Measurements from ENCODE around the gene MAGOHB. TPM values are rescaled to one million over a fixed set of nuclear protein-coding genes. Genes with fewer than 3 reads are reported as not detected.

The MAGOHB gene
- polyA plus RNA-seq, 1 of the 3 experiments (the other 2 are of a cell fraction), result 15.7 TPM

- TF ChIP-seq REST (IDR thresholded peaks at IDR 0.05; ENCODE audit: low read depth, low read length) (no peak), GATA2 (CRISPR knock-in tag; IDR thresholded peaks at IDR 0.05) (no peak), TAF1 (IDR thresholded peaks at IDR 0.05; ENCODE audit: borderline replicate concordance, low read depth, low read length) (no peak)
- no peaks in the 10 kb centered on the region for H3F3A ChIP-seq (replicated peaks; ENCODE audit: insufficient read depth)
- H3K36me3 ChIP-seq (replicated peaks in 1 of 2; ENCODE audit: control insufficient read depth in 1 of 2, insufficient read depth in 2 of 2, low read length in 1 of 2), result no peaks in the 10 kb centered on the region
- H3K27ac ChIP-seq (ENCODE audit: low read depth in 2 of 2, low read length in 1 of 2), result no peak overlapping the region
- H3K9me3 ChIP-seq, result no peaks in the 10 kb centered on the region
- H2AFZ ChIP-seq (ENCODE audit: low read depth), result no peak overlapping the region
- no peaks in the 10 kb centered on the region for H3K79me2 ChIP-seq (ENCODE audit: insufficient read depth)
- no peak overlapping the region for H3K9ac ChIP-seq
- ChIA-PET CTCF (interaction anchor here (1.3 kb wide), 1 partner anchor 319 kb away, joined by 3 read pairs; no protein-coding TSS in a partner anchor), POLR2A (no interaction called here)
- H3K4me3 ChIP-seq (ENCODE audit: low read depth in 2 of 2, low read length in 1 of 2), result no peak overlapping the region
- H4K20me1 ChIP-seq (ENCODE audit: insufficient read depth), result no peaks in the 10 kb centered on the region
- H3K9me2 ChIP-seq, result no peaks in the 10 kb centered on the region
- H3K4me2 ChIP-seq, result no peak overlapping the region
- 40% methylated on average over 5 of the region's 7 CpGs for WGBS (ENCODE audit: low lambda C conversion rate)
- H3K4me1 ChIP-seq (ENCODE audit: control insufficient read depth in 1 of 2, insufficient read depth in 2 of 2, low read depth in 1 of 2, low read length in 1 of 2), result no peaks in the 10 kb centered on the region; a peak in 1 of 4 replicates
- DNase-seq, result no peak
- H3K27me3 ChIP-seq (ENCODE audit: insufficient read depth), result peaks cover 12% of the 10 kb centered on the region; the same call in 1 of the 2 replicates
Measured at GRCh38 chr12:10554756-10555481, 58.5 kb downstream of the MAGOHB start.

- Histone ChIP-seq H3K4me2 (no peak overlapping the region), H3K4me3 (ENCODE audit: low read depth in 2 of 2, low read length in 1 of 2) (no peak overlapping the region), H3K9me2 (no peaks in the 10 kb centered on the region), H3K27ac (ENCODE audit: low read depth in 2 of 2, low read length in 1 of 2) (no peak overlapping the region), H2AFZ (ENCODE audit: low read depth) (no peak overlapping the region), H3K36me3 (replicated peaks in 1 of 2; ENCODE audit: control insufficient read depth in 1 of 2, insufficient read depth in 2 of 2, low read length in 1 of 2) (no peaks in the 10 kb centered on the region), H3K79me2 (ENCODE audit: insufficient read depth) (no peaks in the 10 kb centered on the region), H3F3A (replicated peaks; ENCODE audit: insufficient read depth) (no peaks in the 10 kb centered on the region), H3K9me3 (no peaks in the 10 kb centered on the region), H3K9ac (no peak overlapping the region), H3K27me3 (ENCODE audit: insufficient read depth) (peaks cover 12% of the 10 kb centered on the region; the same call in 1 of the 2 replicates), H4K20me1 (ENCODE audit: insufficient read depth) (no peaks in the 10 kb centered on the region), H3K4me1 (ENCODE audit: control insufficient read depth in 1 of 2, insufficient read depth in 2 of 2, low read depth in 1 of 2, low read length in 1 of 2) (no peaks in the 10 kb centered on the region; a peak in 1 of 4 replicates)
- no peak for DNase-seq
- POLR2A ChIA-PET, result no interaction called here
- CTCF ChIA-PET, result interaction anchor here (1.2 to 1.3 kb wide), 2 partner anchors 8 to 318 kb away, joined by 3 to 7 read pairs; no protein-coding TSS in a partner anchor
- 7% methylated on average over 6 of the region's 6 CpGs for WGBS (ENCODE audit: low lambda C conversion rate)
- no peak for TF ChIP-seq ELF1 (IDR thresholded peaks at IDR 0.05)
- TF ChIP-seq CTCF (IDR thresholded peaks at IDR 0.05), result no peak
- TF ChIP-seq TAF1 (IDR thresholded peaks at IDR 0.05; ENCODE audit: borderline replicate concordance, low read depth, low read length), result no peak
- TF ChIP-seq ZBTB33 (IDR thresholded peaks at IDR 0.05; ENCODE audit: borderline replicate concordance, low read depth), result no peak
- TF ChIP-seq SIN3A (IDR thresholded peaks at IDR 0.05; ENCODE audit: borderline replicate concordance, low read depth, low read length), result no peak
- TF ChIP-seq GABPA (IDR thresholded peaks at IDR 0.05; ENCODE audit: low read depth), result no peak
- TF ChIP-seq NFIC (IDR thresholded peaks at IDR 0.05; ENCODE audit: borderline replicate concordance), result no peak
- TF ChIP-seq POLR2AphosphoS5 (IDR thresholded peaks at IDR 0.05; ENCODE audit: low read depth, low read length), result no peak
- no peak for TF ChIP-seq USF2 (IDR thresholded peaks at IDR 0.05; ENCODE audit: borderline replicate concordance, low read depth, low read length)
- TF ChIP-seq FOXJ3 (CRISPR knock-in tag; IDR thresholded peaks at IDR 0.05), result no peak
- no peak for TF ChIP-seq FOXM1 (IDR thresholded peaks at IDR 0.05; ENCODE audit: low read depth)
- TF ChIP-seq TEAD4 (IDR thresholded peaks at IDR 0.05; ENCODE audit: borderline replicate concordance, insufficient read depth), result no peak
- TF ChIP-seq EZH2phosphoT487 (IDR thresholded peaks at IDR 0.05; ENCODE audit: borderline replicate concordance, low read depth), result no peak
- no peak for TF ChIP-seq EP300 (IDR thresholded peaks at IDR 0.05; ENCODE audit: borderline replicate concordance in 1 of 2, low read depth in 1 of 2, low read length in 1 of 2)
- TF ChIP-seq NRF1 (IDR thresholded peaks at IDR 0.05; ENCODE audit: low read depth, low read length), result no peak
- TF ChIP-seq YY1 (IDR thresholded peaks at IDR 0.05; ENCODE audit: low read depth), result no peak
Measured at GRCh38 chr12:10554228-10554755, 59.1 kb downstream of the MAGOHB start.

Data from SK-N-SH (cell line).